HepG2 (cell line): Measurements from ENCODE around the gene CAND1. TPM values are rescaled to one million over a fixed set of nuclear protein-coding genes. Genes with fewer than 3 reads are reported as not detected.

Experiments
- CHD4 ChIP-seq: fragments of 200-600 bp; sonication (generic); IDR thresholded peaks from 2 replicates; pipeline ENCODE4 v1.7.0; 2017; ENCODE audit warnings: mild to moderate bottlenecking, low read length, borderline replicate concordance
- DR1 ChIP-seq: sonication (generic); formaldehyde crosslinking; IDR thresholded peaks from 2 replicates; pipeline ENCODE4 v1.8.0; 2021; ENCODE audit warnings: mild to moderate bottlenecking, missing genetic modification reagents, inconsistent platforms
- EP300 ChIP-seq, 3 experiments: sonication (generic) in 1 of 3; formaldehyde crosslinking in 1 of 3; IDR thresholded peaks; 2 replicates each; pipeline versions ENCODE4 v1.5.1 to v1.6.1; 2011 to 2020; ENCODE audit warnings: low read depth in 2 of 3, low read length in 2 of 3, borderline replicate concordance in 1 of 3, improper control_type of control experiment in 1 of 3, mild to moderate bottlenecking in 1 of 3, missing genetic modification reagents in 1 of 3, moderate library complexity in 1 of 3
- GPN1 ChIP-seq: sonication (generic); formaldehyde crosslinking; IDR thresholded peaks from 2 replicates; pipeline ENCODE4 v1.5.1; 2020; ENCODE audit warnings: missing genetic modification reagents, borderline replicate concordance
- KAT2B ChIP-seq: fragments of 150-350 bp; IDR thresholded peaks from 2 replicates; pipeline ENCODE4 v1.6.1; 2014; ENCODE audit warnings: low read depth, low read length, borderline replicate concordance
- RBM39 ChIP-seq: fragments of 200-400 bp; formaldehyde crosslinking; IDR thresholded peaks from one replicate; pipeline ENCODE4 v1.6.1; 2018; ENCODE audit warnings: antibody characterized with exemption, mild to moderate bottlenecking, low read depth, low read length; ENCODE audit not compliant: poor library complexity, severe bottlenecking
- RFXAP ChIP-seq: sonication (generic); formaldehyde crosslinking; IDR thresholded peaks from 2 replicates; pipeline ENCODE4 v1.4.0; 2020; ENCODE audit warnings: missing genetic modification reagents, borderline replicate concordance
- WIZ ChIP-seq: sonication (generic); formaldehyde crosslinking; IDR thresholded peaks from 2 replicates; pipeline ENCODE4 v1.5.1; 2020; ENCODE audit warnings: mild to moderate bottlenecking, missing genetic modification reagents
- ZNF30 ChIP-seq: sonication (generic); formaldehyde crosslinking; IDR thresholded peaks from 2 replicates; pipeline ENCODE4 v1.5.0; 2020; ENCODE audit warnings: mild to moderate bottlenecking, missing genetic modification reagents
- ZNF451 ChIP-seq: sonication (generic); formaldehyde crosslinking; IDR thresholded peaks from 2 replicates; pipeline ENCODE4 v1.5.0; 2020; ENCODE audit warnings: mild to moderate bottlenecking, missing genetic modification reagents
- ZNF547 ChIP-seq: sonication (generic); formaldehyde crosslinking; IDR thresholded peaks from 2 replicates; pipeline ENCODE4 v1.5.1; 2020; ENCODE audit warnings: mild to moderate bottlenecking, missing genetic modification reagents
- ZNF772 ChIP-seq: sonication (generic); formaldehyde crosslinking; IDR thresholded peaks from 2 replicates; pipeline ENCODE4 v1.5.0; 2020; ENCODE audit warnings: mild to moderate bottlenecking, missing genetic modification reagents
- ZNF775 ChIP-seq: sonication (generic); formaldehyde crosslinking; IDR thresholded peaks from 2 replicates; pipeline ENCODE4 v1.4.0; 2020; ENCODE audit warnings: missing genetic modification reagents, mild to moderate bottlenecking, moderate library complexity, borderline replicate concordance
- ZNF777 ChIP-seq: sonication (generic); formaldehyde crosslinking; IDR thresholded peaks from 2 replicates; pipeline ENCODE4 v1.4.0; 2020; ENCODE audit warnings: missing genetic modification reagents
- ZNF883 ChIP-seq: sonication (generic); formaldehyde crosslinking; IDR thresholded peaks from 2 replicates; pipeline ENCODE4 v1.5.1; 2020; ENCODE audit warnings: mild to moderate bottlenecking, missing genetic modification reagents; ENCODE audit errors: not compliant biosample characterization
- polyA plus RNA-seq, 8 experiments: library from polyadenylated mRNA; depleted of rRNA in 3 of 8; stranded (reverse) in 7 of 8; unstranded in 1 of 8; fragments of >200 nt; fragmentation: Illumina TruSeq in 4 of 8; extraction: Trizol in 4 of 8; gene quantifications; 2 replicates each; pipeline versions ENCODE4 v1.2.1 to v1.2.3, GENCODE V29; 2011 to 2016; ENCODE audit warnings: low read depth in 4 of 8, missing spikeins in 1 of 8, mixed read lengths in 1 of 8; ENCODE audit not compliant: insufficient read depth in 1 of 8
- total RNA-seq, 5 experiments: library from RNA; depleted of rRNA; stranded (reverse); fragments of >200 nt; fragmentation: Illumina TruSeq; extraction: Trizol; gene quantifications; 2 replicates each; pipeline ENCODE4 v1.2.3, GENCODE V29; 2016; ENCODE audit warnings: low read depth in 1 of 5
- TF ChIP-seq, protein P1 (sequence below): sonication (generic); formaldehyde crosslinking; IDR thresholded peaks from 2 replicates; pipeline ENCODE4 v1.4.0; 2020; ENCODE audit warnings: mild to moderate bottlenecking, missing genetic modification reagents
- TF ChIP-seq, protein P2 (sequence below): sonication (generic); formaldehyde crosslinking; IDR thresholded peaks from 2 replicates; pipeline ENCODE4 v1.5.0; 2020; ENCODE audit warnings: mild to moderate bottlenecking, missing genetic modification reagents
- TF ChIP-seq, protein P3 (sequence below): sonication (generic); formaldehyde crosslinking; IDR thresholded peaks from 2 replicates; pipeline ENCODE4 v1.9.0; 2021; ENCODE audit warnings: missing genetic modification reagents, borderline replicate concordance
- TF ChIP-seq, protein P4 (sequence below): sonication (generic); formaldehyde crosslinking; IDR thresholded peaks from 2 replicates; pipeline ENCODE4 v1.4.0; 2020; ENCODE audit warnings: missing genetic modification reagents

CAND1 gene
- total and polyA plus RNA-seq, 2 of the 13 experiments (the other 11 are each of a cell fraction or from before 2014, with no cell fraction given): 56.2 to 138 TPM

DNA sequence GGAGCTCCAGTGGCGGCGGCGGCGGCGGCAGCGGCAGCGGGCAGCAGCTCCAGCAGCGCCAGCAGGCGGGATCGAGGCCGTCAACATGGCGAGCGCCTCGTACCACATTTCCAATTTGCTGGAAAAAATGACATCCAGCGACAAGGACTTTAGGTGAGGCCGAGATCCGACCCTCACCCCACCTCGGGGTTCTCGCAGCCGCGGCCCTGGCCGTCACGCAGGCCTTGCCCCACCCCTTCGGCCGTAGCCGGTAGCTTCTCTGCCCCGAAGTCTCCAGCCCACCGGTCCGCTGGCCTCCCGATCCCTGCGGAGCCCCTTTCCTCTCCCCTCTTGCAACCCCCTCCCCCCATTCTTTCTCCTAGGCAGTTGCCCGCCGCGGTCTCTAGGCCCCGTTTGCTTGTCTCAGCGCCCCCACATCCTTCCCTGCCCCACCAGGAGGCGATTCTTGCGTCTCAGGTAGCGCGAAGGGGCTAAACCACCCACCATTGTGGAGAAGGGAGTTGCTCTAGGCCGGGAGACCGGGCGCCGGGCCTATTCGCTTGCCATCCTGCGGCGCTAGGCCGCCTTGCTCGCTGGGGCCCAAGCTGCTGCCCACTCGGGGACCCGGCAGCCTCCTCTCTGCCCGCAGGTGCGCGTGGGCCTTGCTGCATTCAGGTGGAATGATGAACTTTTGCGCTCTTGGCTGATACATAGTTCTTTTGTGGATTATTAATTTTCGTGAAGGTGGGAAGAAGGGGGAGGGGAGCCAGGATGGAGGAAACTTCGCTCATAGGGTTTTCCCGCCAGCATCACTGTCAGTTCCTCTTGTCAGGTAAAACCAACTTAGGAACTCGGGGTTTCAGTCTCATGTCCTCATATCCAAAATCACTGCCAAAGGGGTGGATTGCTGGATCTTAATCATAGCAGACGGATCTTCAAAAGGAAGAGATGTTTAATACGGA lies 745 bp downstream of the CAND1 start (continued):
- TF ChIP-seq, protein P1, sequence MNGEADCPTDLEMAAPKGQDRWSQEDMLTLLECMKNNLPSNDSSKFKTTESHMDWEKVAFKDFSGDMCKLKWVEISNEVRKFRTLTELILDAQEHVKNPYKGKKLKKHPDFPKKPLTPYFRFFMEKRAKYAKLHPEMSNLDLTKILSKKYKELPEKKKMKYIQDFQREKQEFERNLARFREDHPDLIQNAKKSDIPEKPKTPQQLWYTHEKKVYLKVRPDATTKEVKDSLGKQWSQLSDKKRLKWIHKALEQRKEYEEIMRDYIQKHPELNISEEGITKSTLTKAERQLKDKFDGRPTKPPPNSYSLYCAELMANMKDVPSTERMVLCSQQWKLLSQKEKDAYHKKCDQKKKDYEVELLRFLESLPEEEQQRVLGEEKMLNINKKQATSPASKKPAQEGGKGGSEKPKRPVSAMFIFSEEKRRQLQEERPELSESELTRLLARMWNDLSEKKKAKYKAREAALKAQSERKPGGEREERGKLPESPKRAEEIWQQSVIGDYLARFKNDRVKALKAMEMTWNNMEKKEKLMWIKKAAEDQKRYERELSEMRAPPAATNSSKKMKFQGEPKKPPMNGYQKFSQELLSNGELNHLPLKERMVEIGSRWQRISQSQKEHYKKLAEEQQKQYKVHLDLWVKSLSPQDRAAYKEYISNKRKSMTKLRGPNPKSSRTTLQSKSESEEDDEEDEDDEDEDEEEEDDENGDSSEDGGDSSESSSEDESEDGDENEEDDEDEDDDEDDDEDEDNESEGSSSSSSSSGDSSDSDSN (CRISPR knock-in tag): peak; percentile 93
- no peak for TF ChIP-seq ZNF883 (CRISPR knock-in tag)
- no peak for TF ChIP-seq DR1
- peak; percentile 83 for TF ChIP-seq RBM39
- no peak for TF ChIP-seq KAT2B
- TF ChIP-seq ZNF30 (CRISPR knock-in tag): no peak
- no peak for TF ChIP-seq ZNF451 (CRISPR knock-in tag)
- peak; percentile 50; the same call in 1 of the 2 replicates for TF ChIP-seq ZNF772 (CRISPR knock-in tag)
- no peak for TF ChIP-seq CHD4
- no peak for TF ChIP-seq ZNF547 (CRISPR knock-in tag)
- TF ChIP-seq ZNF775 (CRISPR knock-in tag): no peak
- TF ChIP-seq, protein P2, sequence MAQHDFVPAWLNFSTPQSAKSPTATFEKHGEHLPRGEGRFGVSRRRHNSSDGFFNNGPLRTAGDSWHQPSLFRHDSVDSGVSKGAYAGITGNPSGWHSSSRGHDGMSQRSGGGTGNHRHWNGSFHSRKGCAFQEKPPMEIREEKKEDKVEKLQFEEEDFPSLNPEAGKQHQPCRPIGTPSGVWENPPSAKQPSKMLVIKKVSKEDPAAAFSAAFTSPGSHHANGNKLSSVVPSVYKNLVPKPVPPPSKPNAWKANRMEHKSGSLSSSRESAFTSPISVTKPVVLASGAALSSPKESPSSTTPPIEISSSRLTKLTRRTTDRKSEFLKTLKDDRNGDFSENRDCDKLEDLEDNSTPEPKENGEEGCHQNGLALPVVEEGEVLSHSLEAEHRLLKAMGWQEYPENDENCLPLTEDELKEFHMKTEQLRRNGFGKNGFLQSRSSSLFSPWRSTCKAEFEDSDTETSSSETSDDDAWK (CRISPR knock-in tag): no peak
- TF ChIP-seq RFXAP (CRISPR knock-in tag): no peak
- TF ChIP-seq EP300 (IDR thresholded peaks at IDR 0.05; ENCODE audit: low read depth in 2 of 2, low read length in 2 of 2): no peak
- TF ChIP-seq EP300 (CRISPR knock-in tag; IDR thresholded peaks at IDR 0.05; ENCODE audit: borderline replicate concordance): no peak
- 0 out of 2 replicates have a peak, but pooled peaks have one; percentile 38 for TF ChIP-seq WIZ (CRISPR knock-in tag)
- peak; percentile 29; the same call in 1 of the 2 replicates for TF ChIP-seq ZNF777
- TF ChIP-seq, protein P3, sequence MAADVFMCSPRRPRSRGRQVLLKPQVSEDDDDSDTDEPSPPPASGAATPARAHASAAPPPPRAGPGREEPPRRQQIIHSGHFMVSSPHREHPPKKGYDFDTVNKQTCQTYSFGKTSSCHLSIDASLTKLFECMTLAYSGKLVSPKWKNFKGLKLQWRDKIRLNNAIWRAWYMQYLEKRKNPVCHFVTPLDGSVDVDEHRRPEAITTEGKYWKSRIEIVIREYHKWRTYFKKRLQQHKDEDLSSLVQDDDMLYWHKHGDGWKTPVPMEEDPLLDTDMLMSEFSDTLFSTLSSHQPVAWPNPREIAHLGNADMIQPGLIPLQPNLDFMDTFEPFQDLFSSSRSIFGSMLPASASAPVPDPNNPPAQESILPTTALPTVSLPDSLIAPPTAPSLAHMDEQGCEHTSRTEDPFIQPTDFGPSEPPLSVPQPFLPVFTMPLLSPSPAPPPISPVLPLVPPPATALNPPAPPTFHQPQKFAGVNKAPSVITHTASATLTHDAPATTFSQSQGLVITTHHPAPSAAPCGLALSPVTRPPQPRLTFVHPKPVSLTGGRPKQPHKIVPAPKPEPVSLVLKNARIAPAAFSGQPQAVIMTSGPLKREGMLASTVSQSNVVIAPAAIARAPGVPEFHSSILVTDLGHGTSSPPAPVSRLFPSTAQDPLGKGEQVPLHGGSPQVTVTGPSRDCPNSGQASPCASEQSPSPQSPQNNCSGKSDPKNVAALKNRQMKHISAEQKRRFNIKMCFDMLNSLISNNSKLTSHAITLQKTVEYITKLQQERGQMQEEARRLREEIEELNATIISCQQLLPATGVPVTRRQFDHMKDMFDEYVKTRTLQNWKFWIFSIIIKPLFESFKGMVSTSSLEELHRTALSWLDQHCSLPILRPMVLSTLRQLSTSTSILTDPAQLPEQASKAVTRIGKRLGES: 0 out of 2 replicates have a peak, but pooled peaks have one; percentile 39
- TF ChIP-seq, protein P4, sequence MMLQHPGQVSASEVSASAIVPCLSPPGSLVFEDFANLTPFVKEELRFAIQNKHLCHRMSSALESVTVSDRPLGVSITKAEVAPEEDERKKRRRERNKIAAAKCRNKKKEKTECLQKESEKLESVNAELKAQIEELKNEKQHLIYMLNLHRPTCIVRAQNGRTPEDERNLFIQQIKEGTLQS (CRISPR knock-in tag): no peak
- no peak for TF ChIP-seq GPN1
